Kidney (tissue), 14 donors: ENCODE measurements around the gene CDC37. TPM values are rescaled to one million over a fixed set of nuclear protein-coding genes. Genes with fewer than 3 reads are reported as not detected.

Experiments
- DNase-seq, 5 donors: peaks; one replicate each; pipeline ENCODE4 v3.0.0-alpha.2; 2013 to 2020
- FAIRE-seq: peaks from 2 replicates; lab custom pipeline; 2012; peaks lifted over from hg19 to GRCh38; lab: Jason Lieb, UNC
- H3K27ac ChIP-seq, 2 donors: one replicate each; pipeline ENCODE4 v1.7.0; 2013; ENCODE audit warnings: low read depth in 2 of 2, low read length in 2 of 2, inconsistent platforms in 1 of 2
- H3K27me3 ChIP-seq: one replicate; pipeline ENCODE4 v1.7.1; 2013; ENCODE audit warnings: low read length, inconsistent platforms; ENCODE audit not compliant: control insufficient read depth, insufficient read depth
- H3K36me3 ChIP-seq, 3 donors: one replicate each; pipeline versions ENCODE4 v1.7.0 to v1.7.1; 2013; ENCODE audit warnings: low read length in 3 of 3, control low read depth in 1 of 3, inconsistent platforms in 1 of 3; ENCODE audit not compliant: insufficient read depth in 3 of 3, control insufficient read depth in 2 of 3
- H3K4me1 ChIP-seq, 3 donors: one replicate each; pipeline versions ENCODE4 v1.7.0 to v1.7.1; 2013; ENCODE audit warnings: low read length in 3 of 3, inconsistent platforms in 1 of 3, low read depth in 1 of 3; ENCODE audit not compliant: control insufficient read depth in 2 of 3, insufficient read depth in 2 of 3
- H3K4me3 ChIP-seq, 3 donors: one replicate each; pipeline versions ENCODE4 v1.7.0 to v1.8.1; 2013; ENCODE audit warnings: low read length in 3 of 3, control low read depth in 1 of 3, inconsistent platforms in 1 of 3
- H3K9ac ChIP-seq, 3 donors: one replicate each; pipeline versions ENCODE4 v1.7.0 to v1.7.1; 2013; ENCODE audit warnings: low read length in 3 of 3, control low read depth in 1 of 3, inconsistent platforms in 1 of 3
- H3K9me3 ChIP-seq, 3 donors: one replicate each; pipeline versions ENCODE4 v1.7.0 to v1.7.1; 2013; ENCODE audit warnings: low read length in 3 of 3, control low read depth in 1 of 3, inconsistent platforms in 1 of 3; ENCODE audit not compliant: control insufficient read depth in 2 of 3, insufficient read depth in 1 of 3
- intact Hi-C: fragments of 100-400 bp; cut with DNase I; formaldehyde crosslinking; loops from one replicate; pipeline ENCODE4 v1.11.1; 2022
- polyA plus RNA-seq: library from polyadenylated mRNA; stranded (reverse); fragments of 350-450 nt; fragmentation: Illumina TruSeq; extraction: RNeasy Lipid Tissue Mini Kit (QIAGEN cat#74804); gene quantifications from one replicate; pipeline ENCODE4 v1.2.3, GENCODE V29; 2014; ENCODE audit warnings: low read depth, low replicate concordance; ENCODE audit not compliant: insufficient read depth
- total RNA-seq: library from RNA; stranded (reverse); fragmentation: NEBNext Ultra II Directional; extraction: Animal tissue kit (Norgen Biotek cat#: 25700); gene quantifications from one replicate; pipeline ENCODE4 v1.2.1, GENCODE V29; 2021
- TF ChIP-seq, protein P1 (sequence below): IDR thresholded peaks from 3 replicates; pipeline ENCODE4 v1.5.1; 2012; ENCODE audit warnings: mild to moderate bottlenecking, moderate library complexity, borderline replicate concordance; ENCODE audit not compliant: insufficient read depth; ENCODE audit errors: extremely low read depth
- donor health status: control.
- donor health status: control.
- donor health status: control.
- donor health status: control.
- donor health status: control.
- donor health status: DM: yes; HTN: yes; CAD: no.
- donor health status: Normal renal cell carcinoma (clear cell type).

Gene CDC37
- total and polyA plus RNA-seq, 2 donors from 2014 or later = 139 to 149 TPM

DNA sequence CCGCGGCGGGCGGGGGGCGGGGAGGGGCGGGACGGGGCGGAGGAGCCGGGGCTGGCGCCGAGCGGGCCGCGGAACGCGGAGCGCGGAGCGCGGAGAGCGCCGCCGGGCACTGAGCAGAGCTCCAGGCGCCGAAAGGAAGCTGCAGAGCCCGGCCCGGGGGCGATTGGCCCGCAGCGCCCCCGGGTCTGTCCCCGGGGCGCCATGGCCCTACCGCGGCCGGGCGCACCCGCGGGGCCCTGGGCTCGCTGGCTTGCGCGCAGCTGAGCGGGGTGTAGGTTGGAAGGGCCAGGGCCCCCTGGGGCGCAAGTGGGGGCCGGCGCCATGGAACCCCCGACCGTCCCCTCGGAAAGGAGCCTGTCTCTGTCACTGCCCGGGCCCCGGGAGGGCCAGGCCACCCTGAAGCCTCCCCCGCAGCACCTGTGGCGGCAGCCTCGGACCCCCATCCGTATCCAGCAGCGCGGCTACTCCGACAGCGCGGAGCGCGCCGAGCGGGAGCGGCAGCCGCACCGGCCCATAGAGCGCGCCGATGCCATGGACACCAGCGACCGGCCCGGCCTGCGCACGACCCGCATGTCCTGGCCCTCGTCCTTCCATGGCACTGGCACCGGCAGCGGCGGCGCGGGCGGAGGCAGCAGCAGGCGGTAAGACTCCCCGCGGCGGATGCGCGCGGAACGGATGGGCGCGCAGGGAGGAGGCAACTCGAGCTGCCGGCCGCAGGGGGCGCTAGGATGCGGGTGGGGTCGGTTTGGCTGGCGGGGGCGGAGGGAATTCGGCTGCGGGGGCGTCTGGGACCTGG lies 17.3 kb upstream of the CDC37 start, which contains the start of gene PDE4A:
Gene PDE4A, plus strand, starts transcription at position 95 of the 796 bp plus-strand sequence. Its CDS starts 227 bp downstream, at position 322.
- Histone ChIP-seq H3K9me3 (no peaks in the 10 kb centered on the region), H3K27ac (no peak within 1 kb of the TSS), H3K9ac (no peak within 1 kb of the TSS), H3K27me3 (peaks cover 51% of the 10 kb centered on the region), H3K36me3 (no peaks in the 10 kb centered on the region), H3K4me3 (peak within 1 kb of the TSS in 1 of 3 donors; percentile 26), H3K4me1 (peaks cover 0 to 22% (median 3%) of the 10 kb centered on the region in 3 donors)
- TF ChIP-seq, protein P1, sequence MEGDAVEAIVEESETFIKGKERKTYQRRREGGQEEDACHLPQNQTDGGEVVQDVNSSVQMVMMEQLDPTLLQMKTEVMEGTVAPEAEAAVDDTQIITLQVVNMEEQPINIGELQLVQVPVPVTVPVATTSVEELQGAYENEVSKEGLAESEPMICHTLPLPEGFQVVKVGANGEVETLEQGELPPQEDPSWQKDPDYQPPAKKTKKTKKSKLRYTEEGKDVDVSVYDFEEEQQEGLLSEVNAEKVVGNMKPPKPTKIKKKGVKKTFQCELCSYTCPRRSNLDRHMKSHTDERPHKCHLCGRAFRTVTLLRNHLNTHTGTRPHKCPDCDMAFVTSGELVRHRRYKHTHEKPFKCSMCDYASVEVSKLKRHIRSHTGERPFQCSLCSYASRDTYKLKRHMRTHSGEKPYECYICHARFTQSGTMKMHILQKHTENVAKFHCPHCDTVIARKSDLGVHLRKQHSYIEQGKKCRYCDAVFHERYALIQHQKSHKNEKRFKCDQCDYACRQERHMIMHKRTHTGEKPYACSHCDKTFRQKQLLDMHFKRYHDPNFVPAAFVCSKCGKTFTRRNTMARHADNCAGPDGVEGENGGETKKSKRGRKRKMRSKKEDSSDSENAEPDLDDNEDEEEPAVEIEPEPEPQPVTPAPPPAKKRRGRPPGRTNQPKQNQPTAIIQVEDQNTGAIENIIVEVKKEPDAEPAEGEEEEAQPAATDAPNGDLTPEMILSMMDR = no peak
- intact Hi-C loops = no loop called here
- FAIRE-seq = no peak
- DNase-seq = peak in 3 of 5 donors; percentile 42 to 73 (median 57)

DNA sequence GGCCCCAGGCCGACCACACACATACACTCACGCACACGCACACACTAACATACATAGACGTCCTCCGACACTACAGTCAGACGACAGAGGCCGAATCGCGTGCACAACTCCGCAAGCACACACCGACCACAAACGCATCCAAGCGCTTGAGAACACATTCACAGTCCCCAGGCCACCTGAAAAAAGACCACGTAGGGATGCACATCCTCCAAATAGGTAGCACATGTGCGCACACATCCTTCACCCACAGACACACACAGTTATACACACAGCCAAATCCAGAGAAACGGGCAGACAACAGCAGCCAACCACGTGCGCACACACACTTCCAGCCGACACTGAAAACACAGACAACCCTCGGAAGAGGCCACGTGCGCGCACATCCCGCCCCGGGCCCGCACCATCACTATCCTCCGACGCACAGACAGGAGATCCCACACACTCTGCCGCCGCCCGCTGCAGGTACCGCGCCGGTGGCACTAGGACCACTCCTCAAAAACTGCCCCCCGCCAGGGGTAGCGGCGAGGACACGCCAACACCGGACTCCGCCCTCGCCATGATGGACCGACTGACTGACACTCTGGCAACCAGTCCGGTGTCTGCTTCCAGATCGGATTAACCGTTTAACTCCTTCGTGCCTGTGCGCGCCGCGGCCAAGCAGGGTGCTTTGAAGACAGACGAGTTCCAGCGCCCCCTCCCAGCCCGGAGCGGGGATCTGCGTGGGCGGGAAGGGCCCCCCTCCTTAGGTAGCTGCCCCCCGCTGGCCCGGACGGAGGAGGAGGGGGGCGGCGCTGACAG lies 16.5 kb upstream of the CDC37 start:
- Histone ChIP-seq H3K9me3 (no peaks in the 10 kb centered on the region), H3K36me3 (no peaks in the 10 kb centered on the region), H3K4me3 (peak overlapping the region in 1 of 3 donors; percentile 26), H3K9ac (no peak overlapping the region), H3K4me1 (peaks cover 0 to 23% (median 3%) of the 10 kb centered on the region in 3 donors), H3K27me3 (peaks cover 50% of the 10 kb centered on the region), H3K27ac (no peak overlapping the region)
- DNase-seq (peak; percentile 48 to 78 (median 59)), FAIRE-seq (no peak)
- intact Hi-C loops = no loop called here
- TF ChIP-seq, protein P1 = no peak

DNA sequence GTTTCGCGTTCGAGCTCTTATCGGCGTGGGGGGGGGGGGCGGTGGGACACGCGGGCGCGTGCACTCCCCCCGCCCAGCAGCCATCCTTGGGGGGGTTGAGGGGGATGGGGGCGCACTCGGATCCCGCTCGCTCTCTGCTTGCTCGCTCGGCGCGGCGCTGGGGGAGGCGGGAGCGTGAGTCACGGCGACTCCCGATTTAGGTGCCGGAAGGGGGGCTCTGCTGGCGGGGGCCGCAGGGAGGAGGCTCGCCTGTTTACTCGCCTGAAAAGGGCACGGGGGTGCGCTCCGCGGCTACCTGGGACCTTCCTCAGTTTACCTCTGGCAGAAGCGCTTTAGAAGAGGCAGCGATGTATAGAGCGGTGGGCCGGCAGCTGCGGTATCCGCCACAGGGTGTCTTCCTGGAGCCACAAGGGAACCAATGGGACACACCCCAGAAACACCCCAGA lies 15.9 kb upstream of the CDC37 start:
- TF ChIP-seq, protein P1 = no peak
- FAIRE-seq = no peak
- H3K9ac ChIP-seq = no peak overlapping the region
- intact Hi-C loops = no loop called here
- H3K9me3 ChIP-seq = no peaks in the 10 kb centered on the region
- no peak overlapping the region for H3K27ac ChIP-seq
- DNase-seq = peak in 2 of 5 donors; percentile 60 to 77
- peaks cover 47% of the 10 kb centered on the region for H3K27me3 ChIP-seq
- no peaks in the 10 kb centered on the region for H3K36me3 ChIP-seq
- no peak overlapping the region for H3K4me3 ChIP-seq
- peaks cover 0 to 18% (median 3%) of the 10 kb centered on the region in 3 donors for H3K4me1 ChIP-seq
